HG03135 (cell line): ENCODE data around the gene TBC1D19.
A peak's percentile ranks its signal among the peaks of the same experiment; 100 is the strongest.
"Not testable (repeated sequence)": the region's sequence is repeated elsewhere in the genome, so short reads cannot be mapped to it uniquely, and the experiment has no call there.

ENCODE experiments used
- ATAC-seq: cut with Tn5 transposase; IDR thresholded peaks from one replicate; pipeline ENCODE4 v1.9.1; 2021; ENCODE audit warnings: mild to moderate bottlenecking, moderate library complexity; ENCODE audit not compliant: unreplicated experiment

The TBC1D19 gene

GRCh38 chr4:26679040-26679695, 95.3 kb downstream of the TBC1D19 start:
- not testable (repeated sequence) for ATAC-seq

GRCh38 chr4:26682436-26682835, 98.6 kb downstream of the TBC1D19 start:
- no peak for ATAC-seq

GRCh38 chr4:26685250-26685649, 101.4 kb downstream of the TBC1D19 start:
- ATAC-seq: no peak

GRCh38 chr4:26687728-26688127, 103.8 kb downstream of the TBC1D19 start:
- no peak for ATAC-seq

GRCh38 chr4:26690506-26690905, 106.6 kb downstream of the TBC1D19 start:
- no peak for ATAC-seq

GRCh38 chr4:26692014-26692726, 108.3 kb downstream of the TBC1D19 start:
- no peak for ATAC-seq

GRCh38 chr4:26694131-26694530, 110.2 kb downstream of the TBC1D19 start:
- ATAC-seq: not testable (repeated sequence)

- no peak for ATAC-seq
These were observed 116.2 kb downstream of the TBC1D19 start for GRCh38 chr4:26700110-26700509.

- ATAC-seq: no peak
These were observed 117.2 kb downstream of the TBC1D19 start for GRCh38 chr4:26701095-26701494.

GRCh38 chr4:26701786-26702227, 117.9 kb downstream of the TBC1D19 start:
- no peak for ATAC-seq

- no peak for ATAC-seq
These were observed 123.5 kb downstream of the TBC1D19 start for GRCh38 chr4:26707342-26707741.

- no peak for ATAC-seq
These were observed 125.4 kb downstream of the TBC1D19 start for GRCh38 chr4:26709246-26709645.

GRCh38 chr4:26713563-26714151, 129.8 kb downstream of the TBC1D19 start:
- ATAC-seq: no peak

GRCh38 chr4:26715636-26716242, 131.9 kb downstream of the TBC1D19 start:
- no peak for ATAC-seq

- ATAC-seq: no peak
These were observed 133.4 kb downstream of the TBC1D19 start for GRCh38 chr4:26717332-26717731.

- ATAC-seq: no peak
These were observed 136.2 kb downstream of the TBC1D19 start for GRCh38 chr4:26719954-26720552.

- ATAC-seq: no peak
These were observed 137.8 kb downstream of the TBC1D19 start for GRCh38 chr4:26721685-26722084.

GRCh38 chr4:26723216-26723615, 139.3 kb downstream of the TBC1D19 start:
- peak; percentile 94 for ATAC-seq

GRCh38 chr4:26724534-26724933, 140.7 kb downstream of the TBC1D19 start:
- ATAC-seq: no peak

GRCh38 chr4:26726655-26727387, 142.9 kb downstream of the TBC1D19 start:
- no peak for ATAC-seq

GRCh38 chr4:26727844-26728243, 144.0 kb downstream of the TBC1D19 start:
- ATAC-seq: no peak
